ENCODE data around the gene HSDL2.

GRCh38 chr9:112500842-112501241, 120.9 kb downstream of the HSDL2 start:
- TF ChIP-seq, protein P1, sequence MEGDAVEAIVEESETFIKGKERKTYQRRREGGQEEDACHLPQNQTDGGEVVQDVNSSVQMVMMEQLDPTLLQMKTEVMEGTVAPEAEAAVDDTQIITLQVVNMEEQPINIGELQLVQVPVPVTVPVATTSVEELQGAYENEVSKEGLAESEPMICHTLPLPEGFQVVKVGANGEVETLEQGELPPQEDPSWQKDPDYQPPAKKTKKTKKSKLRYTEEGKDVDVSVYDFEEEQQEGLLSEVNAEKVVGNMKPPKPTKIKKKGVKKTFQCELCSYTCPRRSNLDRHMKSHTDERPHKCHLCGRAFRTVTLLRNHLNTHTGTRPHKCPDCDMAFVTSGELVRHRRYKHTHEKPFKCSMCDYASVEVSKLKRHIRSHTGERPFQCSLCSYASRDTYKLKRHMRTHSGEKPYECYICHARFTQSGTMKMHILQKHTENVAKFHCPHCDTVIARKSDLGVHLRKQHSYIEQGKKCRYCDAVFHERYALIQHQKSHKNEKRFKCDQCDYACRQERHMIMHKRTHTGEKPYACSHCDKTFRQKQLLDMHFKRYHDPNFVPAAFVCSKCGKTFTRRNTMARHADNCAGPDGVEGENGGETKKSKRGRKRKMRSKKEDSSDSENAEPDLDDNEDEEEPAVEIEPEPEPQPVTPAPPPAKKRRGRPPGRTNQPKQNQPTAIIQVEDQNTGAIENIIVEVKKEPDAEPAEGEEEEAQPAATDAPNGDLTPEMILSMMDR (conservative IDR thresholded peaks at IDR 0.05 in 1 of 2, IDR thresholded peaks at IDR 0.05 in 1 of 2; ENCODE audit: low read depth in 1 of 2, low read length in 2 of 2) = no peak
- TF ChIP-seq EZH2 (IDR thresholded peaks at IDR 0.05; ENCODE audit: low read length, missing control alignments) = no peak

Data from fibroblast of lung (primary cell).